HG03103 (cell line): Measurements from ENCODE around the gene CYP1B1.

ENCODE experiments used
- ATAC-seq: cut with Tn5 transposase; IDR thresholded peaks from one replicate; pipeline ENCODE4 v1.9.1; 2021; ENCODE audit warnings: low read depth; ENCODE audit not compliant: unreplicated experiment

The CYP1B1 gene

GRCh38 chr2:38076710-38077430 is 919 bp upstream of the CYP1B1 start:
- ATAC-seq, result no peak

DNA sequence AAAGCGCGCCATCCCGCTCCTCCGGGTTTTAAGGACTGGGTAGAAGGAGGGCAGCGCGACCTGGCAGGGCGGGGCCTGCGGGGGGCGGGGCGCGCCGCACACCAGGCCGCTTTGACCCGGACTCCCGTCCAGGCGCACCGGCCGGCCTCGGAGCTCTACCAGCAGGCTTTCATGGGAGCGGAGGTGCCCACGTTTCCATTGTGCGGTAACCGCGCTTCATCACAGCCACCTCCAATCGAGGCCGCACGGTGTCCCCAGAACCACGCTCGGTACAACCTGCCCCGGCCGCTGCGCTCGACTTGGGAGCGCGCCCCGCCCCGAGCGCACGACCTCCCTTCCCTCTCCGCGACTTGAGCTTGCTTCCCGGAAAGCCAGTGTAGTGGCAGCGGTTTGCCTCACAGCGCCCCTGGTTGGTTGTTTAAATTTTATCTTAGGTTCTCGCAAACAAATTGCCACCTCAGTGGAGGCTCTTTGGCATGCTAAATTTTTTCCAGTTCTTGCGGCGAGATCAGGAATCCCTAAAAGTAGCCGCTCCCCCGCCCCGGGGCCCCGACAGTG is 280 bp upstream of the CYP1B1 start:
- no peak for ATAC-seq

DNA sequence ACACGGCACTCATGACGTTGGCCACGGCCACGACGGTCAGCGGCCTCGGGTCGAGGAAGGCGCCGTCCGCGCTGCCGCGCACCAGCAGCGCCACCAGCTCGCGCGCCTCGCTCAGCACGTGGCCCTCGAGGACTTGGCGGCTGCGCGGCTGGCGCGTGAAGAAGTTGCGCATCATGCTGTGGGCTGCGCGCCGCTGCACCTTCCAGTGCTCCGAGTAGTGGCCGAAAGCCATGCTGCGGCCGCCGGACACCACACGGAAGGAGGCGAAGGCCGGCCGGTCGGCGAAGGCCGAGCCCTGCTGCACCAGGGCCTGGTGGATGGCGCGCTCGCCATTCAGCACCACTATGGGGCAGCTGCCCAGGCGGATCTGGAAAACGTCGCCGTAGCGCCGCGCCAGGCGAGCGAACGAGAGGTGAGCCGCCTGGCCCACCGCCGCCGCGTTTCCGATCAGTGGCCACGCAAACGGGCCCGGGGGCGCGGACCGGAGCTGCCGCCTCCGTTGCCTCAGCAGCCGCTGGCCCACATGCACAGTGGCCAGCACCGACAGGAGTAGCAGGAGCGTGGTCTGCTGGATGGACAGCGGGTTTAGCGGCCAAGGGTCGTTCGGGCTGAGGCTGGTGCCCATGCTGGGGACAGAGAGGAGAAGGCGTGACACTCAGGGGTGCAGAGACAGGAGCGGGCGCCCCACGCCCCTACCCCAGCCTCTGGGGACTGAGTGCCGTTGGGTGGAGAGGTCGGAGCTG is 1.0 kb downstream of the CYP1B1 start:
- ATAC-seq, result no peak

DNA sequence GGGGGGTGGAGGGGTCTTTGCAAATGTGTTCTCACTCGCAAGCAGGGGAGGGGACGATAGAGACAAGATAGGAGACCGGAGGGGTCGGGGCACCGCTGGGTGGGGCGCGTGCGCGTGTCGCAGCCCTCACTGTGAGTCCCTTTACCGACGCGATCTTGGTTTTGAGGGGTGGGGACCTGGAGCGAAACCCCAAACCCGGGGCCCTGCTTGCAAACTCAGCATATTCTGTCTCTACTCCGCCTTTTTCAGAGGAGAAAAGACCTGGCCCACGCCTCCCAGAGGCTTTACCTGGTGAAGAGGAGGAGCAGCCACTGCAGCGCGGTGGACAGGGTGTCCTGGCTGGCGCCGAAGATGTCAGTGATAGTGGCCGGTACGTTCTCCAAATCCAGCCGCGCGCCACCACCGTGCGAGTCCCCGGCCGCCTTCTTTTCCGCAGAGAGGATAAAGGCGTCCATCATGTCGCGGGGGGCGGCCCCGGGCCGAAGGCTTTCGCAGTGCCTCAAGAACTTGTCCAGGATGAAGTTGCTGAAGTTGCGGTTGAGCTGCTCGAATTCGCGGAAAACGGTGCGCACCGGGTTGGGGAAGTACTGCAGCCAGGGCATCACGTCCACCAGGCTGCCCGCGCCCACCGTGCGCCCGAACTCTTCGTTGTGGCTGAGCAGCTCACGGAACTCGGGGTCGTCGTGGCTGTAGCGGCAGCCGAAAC is 1.7 kb downstream of the CYP1B1 start:
- ATAC-seq, result no peak

- ATAC-seq, result no peak
Observed at GRCh38 chr2:38073211-38074057, 2.5 kb downstream of the CYP1B1 start.

DNA sequence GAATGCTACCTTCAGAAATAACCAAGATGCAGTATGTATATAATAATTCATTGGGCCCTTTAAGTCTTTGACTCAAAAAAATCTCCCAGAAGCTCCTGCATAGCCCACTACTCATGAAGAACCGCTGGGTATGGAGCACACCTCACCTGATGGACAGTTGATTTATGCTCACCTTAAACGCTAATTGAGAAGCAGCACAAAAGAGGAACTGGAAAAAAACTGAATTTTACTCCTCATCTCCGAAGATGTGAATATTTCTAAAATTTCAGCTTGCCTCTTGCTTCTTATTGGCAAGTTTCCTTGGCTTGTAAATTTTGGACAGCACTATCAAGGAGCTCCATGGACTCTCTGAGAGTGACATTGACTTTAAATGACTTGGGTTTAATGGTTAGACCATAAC is 5.5 kb downstream of the CYP1B1 start:
- ATAC-seq, result no peak

- no peak for ATAC-seq
Observed at GRCh38 chr2:38068234-38068633, 7.7 kb downstream of the CYP1B1 start.

- no peak for ATAC-seq
Observed at GRCh38 chr2:38066421-38067115, 9.4 kb downstream of the CYP1B1 start.

DNA sequence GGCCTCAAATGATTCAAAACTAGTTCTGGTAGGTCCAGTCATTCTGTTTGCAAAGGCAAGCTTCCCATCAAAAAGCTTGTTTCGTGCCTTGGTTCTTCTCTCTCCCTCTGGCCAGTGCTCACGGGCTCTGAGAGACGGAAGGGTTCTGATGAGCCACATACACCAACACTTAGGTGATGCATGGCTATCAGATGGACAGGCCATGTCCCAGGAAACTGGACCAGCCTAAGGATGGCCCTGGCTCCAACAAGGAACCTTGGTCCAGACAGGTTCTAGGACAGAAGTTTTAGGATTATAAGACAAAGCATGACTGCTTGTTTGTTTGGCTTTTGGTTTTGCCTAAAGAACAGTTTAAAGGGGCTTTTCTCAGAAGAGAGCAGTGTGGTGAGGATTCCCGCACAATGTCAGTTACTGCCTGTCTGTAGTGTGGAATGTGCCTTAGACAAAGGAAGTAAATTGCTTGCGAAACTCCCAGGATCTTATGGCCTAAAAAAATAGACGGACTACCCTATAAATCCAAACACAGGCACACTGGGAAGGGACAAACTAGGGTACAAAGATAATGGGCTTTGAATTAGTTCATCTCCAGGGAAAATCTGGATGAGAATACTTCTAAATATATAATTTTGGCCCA is 10.3 kb downstream of the CYP1B1 start:
- ATAC-seq, result no peak

GRCh38 chr2:38064801-38065501 is 11.0 kb downstream of the CYP1B1 start:
- ATAC-seq, result no peak

GRCh38 chr2:38060236-38061018 is 15.5 kb downstream of the CYP1B1 start:
- no peak for ATAC-seq

- ATAC-seq, result no peak
Observed at GRCh38 chr2:38057651-38058410, 18.1 kb downstream of the CYP1B1 start.

- ATAC-seq, result no peak
Observed at GRCh38 chr2:38056216-38056615, 19.7 kb downstream of the CYP1B1 start.

DNA sequence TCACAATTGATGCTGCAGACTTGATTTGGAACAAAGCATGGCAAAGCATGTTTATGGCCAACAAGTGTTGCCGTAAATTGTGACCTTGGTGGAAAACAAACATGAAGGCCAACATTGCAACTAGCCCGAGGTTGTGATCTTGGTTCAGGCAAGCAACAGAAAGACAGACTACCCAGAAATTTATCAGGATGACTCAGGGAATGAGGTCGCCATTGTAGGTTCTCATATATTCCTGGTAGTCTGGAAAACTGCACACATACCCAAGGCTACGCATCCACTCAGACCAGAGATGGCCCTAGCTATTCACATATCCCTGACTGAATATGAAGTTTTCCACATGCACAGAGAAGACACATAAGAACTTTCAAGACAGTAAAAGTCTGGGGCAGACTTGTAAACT is 30.1 kb downstream of the CYP1B1 start:
- ATAC-seq, result no peak

- ATAC-seq, result no peak
Observed at GRCh38 chr2:38039121-38039910, 36.6 kb downstream of the CYP1B1 start.

- ATAC-seq, result no peak
Observed at GRCh38 chr2:38038682-38039081, 37.3 kb downstream of the CYP1B1 start.
